ENCODE results near the gene SV2B. TPM values are rescaled to one million over a fixed set of nuclear protein-coding genes. Genes with fewer than 3 reads are reported as not detected.

SV2B gene
- total and polyA plus RNA-seq, 8 donors, result 0.53 to 11.3 (median 5.2) TPM

GRCh38 chr15:91124132-91124531 is 24.1 kb downstream of the SV2B start:
- ATAC-seq (no peak), DNase-seq (no peak), FAIRE-seq (no peak)
- H3K4me1 ChIP-seq, result no peaks in the 10 kb centered on the region
- WGBS, 2 donors, result 39 to 57% methylated on average over 5 of the region's 5 CpGs
- H3K9me3 ChIP-seq, result no peaks in the 10 kb centered on the region
- intact Hi-C loops (cut with DNase I), result no loop called here
- no peak overlapping the region for H3K4me3 ChIP-seq
- H3K27me3 ChIP-seq, result no peaks in the 10 kb centered on the region
- H3K36me3 ChIP-seq, result no peaks in the 10 kb centered on the region
- no peak overlapping the region for H3K27ac ChIP-seq
- TF ChIP-seq CTCF (IDR thresholded peaks at IDR 0.05), result no peak

GRCh38 chr15:91125162-91125561 is 25.1 kb downstream of the SV2B start:
- no peaks in the 10 kb centered on the region for H3K9me3 ChIP-seq
- WGBS, 2 donors, result 76 to 84% methylated on average over 7 of the region's 7 CpGs
- FAIRE-seq, result no peak
- no peaks in the 10 kb centered on the region for H3K27me3 ChIP-seq
- H3K36me3 ChIP-seq, result no peaks in the 10 kb centered on the region
- H3K4me3 ChIP-seq, result no peak overlapping the region
- H3K27ac ChIP-seq, result no peak overlapping the region
- no peak for TF ChIP-seq CTCF (IDR thresholded peaks at IDR 0.05)
- ATAC-seq, result no peak
- H3K4me1 ChIP-seq, result no peaks in the 10 kb centered on the region
- intact Hi-C loops (cut with DNase I), result no loop called here
- DNase-seq, result no peak

- TF ChIP-seq CTCF (IDR thresholded peaks at IDR 0.05), result no peak
- H3K4me1 ChIP-seq, result no peaks in the 10 kb centered on the region
- no peak for DNase-seq
- H3K9me3 ChIP-seq, result no peaks in the 10 kb centered on the region
- intact Hi-C loops (cut with DNase I), result no loop called here
- H3K27me3 ChIP-seq, result no peaks in the 10 kb centered on the region
- peak in 1 of 4 donors; percentile 25 for ATAC-seq
- no peak for FAIRE-seq
- H3K36me3 ChIP-seq, result no peaks in the 10 kb centered on the region
- H3K27ac ChIP-seq, result no peak overlapping the region
- no peak overlapping the region for H3K4me3 ChIP-seq
Observed at GRCh38 chr15:91126080-91126479, 26.0 kb downstream of the SV2B start.

GRCh38 chr15:91127236-91127955 is 27.3 kb downstream of the SV2B start:
- ATAC-seq (no peak), DNase-seq (no peak), FAIRE-seq (no peak)
- no peaks in the 10 kb centered on the region for H3K9me3 ChIP-seq
- no peaks in the 10 kb centered on the region for H3K4me1 ChIP-seq
- intact Hi-C loops (cut with DNase I), result no loop called here
- WGBS, 2 donors, result 51 to 60% methylated on average over 7 of the region's 7 CpGs
- no peaks in the 10 kb centered on the region for H3K27me3 ChIP-seq
- H3K36me3 ChIP-seq, result no peaks in the 10 kb centered on the region
- no peak overlapping the region for H3K4me3 ChIP-seq
- no peak overlapping the region for H3K27ac ChIP-seq
- TF ChIP-seq CTCF (IDR thresholded peaks at IDR 0.05), result no peak

- no peaks in the 10 kb centered on the region for H3K4me1 ChIP-seq
- H3K9me3 ChIP-seq, result no peaks in the 10 kb centered on the region
- intact Hi-C loops (cut with DNase I), result no loop called here
- WGBS, 2 donors, result 76 to 84% methylated on average over 4 of the region's 4 CpGs
- DNase-seq (no peak), FAIRE-seq (no peak), ATAC-seq (no peak)
- H3K27me3 ChIP-seq, result no peaks in the 10 kb centered on the region
- no peak overlapping the region for H3K27ac ChIP-seq
- H3K4me3 ChIP-seq, result no peak overlapping the region
- TF ChIP-seq CTCF (IDR thresholded peaks at IDR 0.05), result no peak
- no peaks in the 10 kb centered on the region for H3K36me3 ChIP-seq
Observed at GRCh38 chr15:91128016-91128415, 28.0 kb downstream of the SV2B start.
